HepG2 (cell line): Measurements from ENCODE around the gene CAVIN2. TPM values are rescaled to one million over a fixed set of nuclear protein-coding genes. Genes with fewer than 3 reads are reported as not detected.

Experiments
- ARNTL ChIP-seq: sonication (generic); formaldehyde crosslinking; IDR thresholded peaks from 2 replicates; pipeline ENCODE4 v1.4.0; 2020; ENCODE audit warnings: mild to moderate bottlenecking, missing genetic modification reagents
- BHLHE40 ChIP-seq: IDR thresholded peaks from 2 replicates; pipeline ENCODE4 v1.6.1; 2011; ENCODE audit warnings: low read length, improper control_type of control experiment
- CCDC6 ChIP-seq: sonication (generic); formaldehyde crosslinking; IDR thresholded peaks from 2 replicates; pipeline ENCODE4 v1.8.1; 2022; ENCODE audit warnings: mild to moderate bottlenecking, missing genetic modification reagents, moderate library complexity
- CHD2 ChIP-seq: IDR thresholded peaks from 2 replicates; pipeline ENCODE4 v1.6.1; 2011; ENCODE audit warnings: low read depth, low read length, improper control_type of control experiment
- HDAC6 ChIP-seq: fragments of 200-600 bp; sonication (generic); IDR thresholded peaks from 2 replicates; pipeline ENCODE4 v1.7.0; 2017; ENCODE audit warnings: mild to moderate bottlenecking, antibody characterized with exemption, low read length, low read depth
- HMGA1 ChIP-seq: sonication (generic); formaldehyde crosslinking; conservative IDR thresholded peaks from 2 replicates; pipeline ENCODE4 v1.4.0; 2020; ENCODE audit warnings: missing genetic modification reagents
- NCOR1 ChIP-seq: fragments of 200-600 bp; sonication (generic); IDR thresholded peaks from 2 replicates; pipeline ENCODE4 v1.7.0; 2017; ENCODE audit warnings: antibody characterized with exemption, low read length, borderline replicate concordance
- NFRKB ChIP-seq: fragments of 450-650 bp; IDR thresholded peaks from 2 replicates; pipeline ENCODE4 v1.6.1; 2017
- NONO ChIP-seq, 2 experiments: fragments of 450-650 bp in 1 of 2; sonication (generic) in 1 of 2; formaldehyde crosslinking in 1 of 2; IDR thresholded peaks in 1 of 2; conservative IDR thresholded peaks in 1 of 2; 2 replicates each; pipeline versions ENCODE4 v1.6.1 to v1.8.0; 2017 to 2022; ENCODE audit warnings: mild to moderate bottlenecking in 1 of 2, missing genetic modification reagents in 1 of 2, moderate library complexity in 1 of 2
- PPARG ChIP-seq: conservative IDR thresholded peaks from 2 replicates; pipeline ENCODE4 v1.6.1; 2016; ENCODE audit warnings: missing biosample characterization, missing genetic modification reagents
- RBM22 ChIP-seq: fragments of 200-400 bp; formaldehyde crosslinking; optimal IDR thresholded peaks from 2 replicates; pipeline ENCODE3; 2017; ENCODE audit warnings: mild to moderate bottlenecking, low read length, moderate library complexity
- SAFB2 ChIP-seq: sonication (generic); formaldehyde crosslinking; IDR thresholded peaks from 2 replicates; pipeline ENCODE4 v1.5.1; 2020; ENCODE audit warnings: missing genetic modification reagents, low read depth, mild to moderate bottlenecking, borderline replicate concordance
- SCMH1 ChIP-seq: sonication (generic); formaldehyde crosslinking; IDR thresholded peaks from 2 replicates; pipeline ENCODE4 v1.9.0; 2021; ENCODE audit warnings: missing genetic modification reagents, mild to moderate bottlenecking, borderline replicate concordance
- SRSF9 ChIP-seq: fragments of 200-400 bp; formaldehyde crosslinking; IDR thresholded peaks from 2 replicates; pipeline ENCODE4 v1.6.1; 2018; ENCODE audit warnings: borderline replicate concordance, mild to moderate bottlenecking, low read depth, low read length; ENCODE audit not compliant: insufficient read depth, poor library complexity, severe bottlenecking
- TMF1 ChIP-seq: sonication (generic); formaldehyde crosslinking; IDR thresholded peaks from 2 replicates; pipeline ENCODE4 v1.8.1; 2022; ENCODE audit warnings: low read depth, missing genetic modification reagents
- ZFY ChIP-seq: sonication (generic); formaldehyde crosslinking; IDR thresholded peaks from 2 replicates; pipeline ENCODE4 v1.4.0; 2020; ENCODE audit warnings: missing genetic modification reagents
- ZMAT5 ChIP-seq: sonication (generic); formaldehyde crosslinking; IDR thresholded peaks from 2 replicates; pipeline ENCODE4 v1.5.0; 2020; ENCODE audit warnings: mild to moderate bottlenecking, low read depth, missing genetic modification reagents, borderline replicate concordance
- ZMYM4 ChIP-seq: sonication (generic); formaldehyde crosslinking; IDR thresholded peaks from 2 replicates; pipeline ENCODE4 v1.8.1; 2023; ENCODE audit warnings: mild to moderate bottlenecking, missing genetic modification reagents
- ZNF205 ChIP-seq: IDR thresholded peaks from 2 replicates; pipeline ENCODE4 v1.6.1; 2018; ENCODE audit warnings: missing biosample characterization, missing genetic modification reagents
- ZNF224 ChIP-seq: sonication (generic); formaldehyde crosslinking; IDR thresholded peaks from 2 replicates; pipeline ENCODE4 v1.5.0; 2020; ENCODE audit warnings: mild to moderate bottlenecking, missing genetic modification reagents
- ZNF24 ChIP-seq: fragments of 450-650 bp; IDR thresholded peaks from 2 replicates; pipeline ENCODE4 v1.6.1; 2017; ENCODE audit warnings: antibody characterized with exemption, mild to moderate bottlenecking
- ZNF251 ChIP-seq: sonication (generic); formaldehyde crosslinking; IDR thresholded peaks from 2 replicates; pipeline ENCODE4 v1.9.0; 2021; ENCODE audit warnings: mild to moderate bottlenecking, missing genetic modification reagents
- ZNF569 ChIP-seq: sonication (generic); formaldehyde crosslinking; IDR thresholded peaks from 2 replicates; pipeline ENCODE4 v1.5.0; 2020; ENCODE audit warnings: mild to moderate bottlenecking, missing genetic modification reagents, moderate library complexity, borderline replicate concordance
- ZNF768 ChIP-seq: sonication (generic); formaldehyde crosslinking; IDR thresholded peaks from 2 replicates; pipeline ENCODE4 v1.4.0; 2020; ENCODE audit warnings: missing genetic modification reagents
- ZNF891 ChIP-seq: sonication (generic); formaldehyde crosslinking; IDR thresholded peaks from 2 replicates; pipeline ENCODE4 v1.5.0; 2020; ENCODE audit warnings: mild to moderate bottlenecking, missing genetic modification reagents
- polyA plus RNA-seq, 8 experiments: library from polyadenylated mRNA; depleted of rRNA in 3 of 8; stranded (reverse) in 7 of 8; unstranded in 1 of 8; fragments of >200 nt; fragmentation: Illumina TruSeq in 4 of 8; extraction: Trizol in 4 of 8; gene quantifications; 2 replicates each; pipeline versions ENCODE4 v1.2.1 to v1.2.3, GENCODE V29; 2011 to 2016; ENCODE audit warnings: low read depth in 4 of 8, missing spikeins in 1 of 8, mixed read lengths in 1 of 8; ENCODE audit not compliant: insufficient read depth in 1 of 8
- total RNA-seq, 5 experiments: library from RNA; depleted of rRNA; stranded (reverse); fragments of >200 nt; fragmentation: Illumina TruSeq; extraction: Trizol; gene quantifications; 2 replicates each; pipeline ENCODE4 v1.2.3, GENCODE V29; 2016; ENCODE audit warnings: low read depth in 1 of 5
- TF ChIP-seq, protein P1 (sequence below): sonication (generic); formaldehyde crosslinking; IDR thresholded peaks from 2 replicates; pipeline ENCODE4 v1.4.0; 2020; ENCODE audit warnings: missing genetic modification reagents

The CAVIN2 gene
- total and polyA plus RNA-seq, 2 of the 13 experiments (the other 11 are each of a cell fraction or from before 2014, with no cell fraction given): 7.6 to 38.8 TPM

GRCh38 chr2:191860760-191861466 is 14.0 kb upstream of the CAVIN2 start (continued):
- TF ChIP-seq BHLHE40 (no peak), ZNF768 (CRISPR knock-in tag) (no peak), NONO (IDR thresholded peaks at IDR 0.05) (no peak), NONO (CRISPR knock-in tag; conservative IDR thresholded peaks at IDR 0.05) (no peak), CHD2 (no peak), NCOR1 (peak; percentile 79; the same call in 1 of the 2 replicates), PPARG (CRISPR knock-in tag) (peak; percentile 63; the same call in 1 of the 2 replicates), ZMYM4 (CRISPR knock-in tag) (peak; percentile 77; the same call in 1 of the 2 replicates), ZNF251 (no peak), ZNF224 (CRISPR knock-in tag) (no peak), CCDC6 (CRISPR knock-in tag) (no peak), NFRKB (no peak), SCMH1 (CRISPR knock-in tag) (no peak), ZFY (CRISPR knock-in tag) (peak; percentile 43), SAFB2 (CRISPR knock-in tag) (no peak), ZNF24 (no peak), HDAC6 (no peak), RBM22 (no peak), HMGA1 (CRISPR knock-in tag) (no peak), TMF1 (CRISPR knock-in tag) (no peak), ZNF205 (CRISPR knock-in tag) (no peak), ZMAT5 (CRISPR knock-in tag) (no peak), ZNF569 (CRISPR knock-in tag) (no peak), ZNF891 (CRISPR knock-in tag) (no peak), ARNTL (CRISPR knock-in tag) (no peak), SRSF9 (no peak)
- TF ChIP-seq, protein P1, sequence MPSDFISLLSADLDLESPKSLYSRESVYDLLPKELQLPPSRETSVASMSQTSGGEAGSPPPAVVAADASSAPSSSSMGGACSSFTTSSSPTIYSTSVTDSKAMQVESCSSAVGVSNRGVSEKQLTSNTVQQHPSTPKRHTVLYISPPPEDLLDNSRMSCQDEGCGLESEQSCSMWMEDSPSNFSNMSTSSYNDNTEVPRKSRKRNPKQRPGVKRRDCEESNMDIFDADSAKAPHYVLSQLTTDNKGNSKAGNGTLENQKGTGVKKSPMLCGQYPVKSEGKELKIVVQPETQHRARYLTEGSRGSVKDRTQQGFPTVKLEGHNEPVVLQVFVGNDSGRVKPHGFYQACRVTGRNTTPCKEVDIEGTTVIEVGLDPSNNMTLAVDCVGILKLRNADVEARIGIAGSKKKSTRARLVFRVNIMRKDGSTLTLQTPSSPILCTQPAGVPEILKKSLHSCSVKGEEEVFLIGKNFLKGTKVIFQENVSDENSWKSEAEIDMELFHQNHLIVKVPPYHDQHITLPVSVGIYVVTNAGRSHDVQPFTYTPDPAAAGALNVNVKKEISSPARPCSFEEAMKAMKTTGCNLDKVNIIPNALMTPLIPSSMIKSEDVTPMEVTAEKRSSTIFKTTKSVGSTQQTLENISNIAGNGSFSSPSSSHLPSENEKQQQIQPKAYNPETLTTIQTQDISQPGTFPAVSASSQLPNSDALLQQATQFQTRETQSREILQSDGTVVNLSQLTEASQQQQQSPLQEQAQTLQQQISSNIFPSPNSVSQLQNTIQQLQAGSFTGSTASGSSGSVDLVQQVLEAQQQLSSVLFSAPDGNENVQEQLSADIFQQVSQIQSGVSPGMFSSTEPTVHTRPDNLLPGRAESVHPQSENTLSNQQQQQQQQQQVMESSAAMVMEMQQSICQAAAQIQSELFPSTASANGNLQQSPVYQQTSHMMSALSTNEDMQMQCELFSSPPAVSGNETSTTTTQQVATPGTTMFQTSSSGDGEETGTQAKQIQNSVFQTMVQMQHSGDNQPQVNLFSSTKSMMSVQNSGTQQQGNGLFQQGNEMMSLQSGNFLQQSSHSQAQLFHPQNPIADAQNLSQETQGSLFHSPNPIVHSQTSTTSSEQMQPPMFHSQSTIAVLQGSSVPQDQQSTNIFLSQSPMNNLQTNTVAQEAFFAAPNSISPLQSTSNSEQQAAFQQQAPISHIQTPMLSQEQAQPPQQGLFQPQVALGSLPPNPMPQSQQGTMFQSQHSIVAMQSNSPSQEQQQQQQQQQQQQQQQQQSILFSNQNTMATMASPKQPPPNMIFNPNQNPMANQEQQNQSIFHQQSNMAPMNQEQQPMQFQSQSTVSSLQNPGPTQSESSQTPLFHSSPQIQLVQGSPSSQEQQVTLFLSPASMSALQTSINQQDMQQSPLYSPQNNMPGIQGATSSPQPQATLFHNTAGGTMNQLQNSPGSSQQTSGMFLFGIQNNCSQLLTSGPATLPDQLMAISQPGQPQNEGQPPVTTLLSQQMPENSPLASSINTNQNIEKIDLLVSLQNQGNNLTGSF (CRISPR knock-in tag): no peak
